ENCODE measurements around the gene FRMD4A. TPM values are rescaled to one million over a fixed set of nuclear protein-coding genes. Genes with fewer than 3 reads are reported as not detected.

Gene FRMD4A
- total RNA-seq, 2 experiments from 2014 or later: 3.1 to 3.7 TPM

DNA sequence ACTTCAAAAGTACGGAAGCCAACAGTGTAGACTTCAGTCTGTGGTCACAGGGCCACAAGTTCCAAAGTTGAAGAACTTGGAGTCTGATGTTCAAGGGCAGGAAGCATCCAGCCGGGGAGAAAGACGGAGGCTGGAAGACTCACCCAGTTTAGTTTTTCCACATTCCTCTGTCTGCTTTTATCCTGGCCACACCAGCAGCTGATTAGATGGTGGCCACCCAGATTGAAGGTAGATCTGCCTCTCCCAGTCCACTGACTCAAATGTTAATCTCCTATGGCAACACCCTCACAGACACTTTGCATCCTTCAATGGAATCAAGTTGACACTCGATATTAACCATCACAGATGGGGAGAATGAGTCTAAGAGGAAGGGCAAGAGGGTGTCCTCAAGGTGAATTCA is 19.3 kb upstream of the FRMD4A start:
- POLR2A ChIA-PET: no interaction called here
- DNase-seq (no peak), ATAC-seq (ENCODE audit: poor library complexity) (no peak)
- Histone ChIP-seq H3K27me3 (ENCODE audit: control insufficient read depth in 1 of 2, insufficient read depth in 2 of 2, low read length in 2 of 2) (no peaks in the 10 kb centered on the region), H3K36me3 (ENCODE audit: insufficient read depth, low read length) (no peaks in the 10 kb centered on the region), H3K9me3 (ENCODE audit: control insufficient read depth in 1 of 2, insufficient read depth in 1 of 2, low read length in 2 of 2) (no peaks in the 10 kb centered on the region), H3K4me1 (ENCODE audit: insufficient read depth, low read length) (no peaks in the 10 kb centered on the region), H3K27ac (ENCODE audit: low read depth in 1 of 2, low read length in 2 of 2) (no peak overlapping the region), H3K4me3 (ENCODE audit: low read length) (no peak overlapping the region)
- TF ChIP-seq CTCF (IDR thresholded peaks at IDR 0.05): no peak
- H3K4me1 Mint-ChIP-seq (ENCODE audit: low read depth): no peaks in the 10 kb centered on the region
- peaks cover 6% of the 10 kb centered on the region for H3K27me3 Mint-ChIP-seq
- no peak overlapping the region for H3K27ac Mint-ChIP-seq
- no peak overlapping the region for H3K4me3 Mint-ChIP-seq
- CTCF ChIA-PET: interaction anchor here (0.7 kb wide), 1 partner anchor 9 kb away, joined by 3 read pairs; no protein-coding TSS in a partner anchor
- intact Hi-C loops (cut with DNase I, micrococcal nuclease): no loop called here
- no peaks in the 10 kb centered on the region for H3K9me3 Mint-ChIP-seq
- no peaks in the 10 kb centered on the region for H3K36me3 Mint-ChIP-seq (ENCODE audit: low read depth)

DNA sequence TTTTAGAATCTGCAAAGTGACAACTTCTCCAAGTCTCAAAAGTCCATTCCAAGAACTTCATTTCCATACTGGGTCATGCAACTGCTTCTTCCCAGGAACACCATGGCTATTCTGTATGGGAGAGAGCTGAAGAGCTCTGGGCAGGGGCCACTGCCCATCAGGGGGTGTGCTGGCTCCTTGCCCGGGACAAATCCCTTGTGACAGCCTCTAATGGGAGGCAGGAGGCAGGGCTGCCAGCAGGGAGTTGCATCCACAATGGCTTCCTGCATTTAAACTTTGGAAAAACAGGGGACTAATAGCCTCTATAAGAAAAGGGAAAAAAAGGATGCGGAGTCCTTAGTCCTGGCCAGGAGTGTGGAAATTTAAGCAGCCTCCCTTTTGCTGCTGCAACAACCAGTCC is 18.4 kb upstream of the FRMD4A start:
- no peak for TF ChIP-seq CTCF (IDR thresholded peaks at IDR 0.05)
- Mint-ChIP-seq H3K27me3 (peaks cover 8% of the 10 kb centered on the region), H3K4me3 (no peak overlapping the region), H3K36me3 (ENCODE audit: low read depth) (no peaks in the 10 kb centered on the region), H3K4me1 (ENCODE audit: low read depth) (no peaks in the 10 kb centered on the region), H3K27ac (no peak overlapping the region), H3K9me3 (no peaks in the 10 kb centered on the region)
- ATAC-seq (ENCODE audit: poor library complexity) (no peak), DNase-seq (no peak)
- CTCF ChIA-PET: no interaction called here
- intact Hi-C loops (cut with DNase I, micrococcal nuclease): no loop called here
- POLR2A ChIA-PET: no interaction called here
- Histone ChIP-seq H3K36me3 (ENCODE audit: insufficient read depth, low read length) (no peaks in the 10 kb centered on the region), H3K27ac (ENCODE audit: low read depth in 1 of 2, low read length in 2 of 2) (no peak overlapping the region), H3K4me1 (ENCODE audit: insufficient read depth, low read length) (no peaks in the 10 kb centered on the region), H3K27me3 (ENCODE audit: control insufficient read depth in 1 of 2, insufficient read depth in 2 of 2, low read length in 2 of 2) (no peaks in the 10 kb centered on the region), H3K9me3 (ENCODE audit: control insufficient read depth in 1 of 2, insufficient read depth in 1 of 2, low read length in 2 of 2) (no peaks in the 10 kb centered on the region), H3K4me3 (ENCODE audit: low read length) (no peak overlapping the region)

- no peak for DNase-seq
- H3K27me3 Mint-ChIP-seq: peaks cover 24% of the 10 kb centered on the region
- H3K9me3 Mint-ChIP-seq: no peaks in the 10 kb centered on the region
- Histone ChIP-seq H3K4me3 (ENCODE audit: low read length) (no peak overlapping the region), H3K36me3 (ENCODE audit: insufficient read depth, low read length) (no peaks in the 10 kb centered on the region), H3K27me3 (ENCODE audit: control insufficient read depth in 1 of 2, insufficient read depth in 2 of 2, low read length in 2 of 2) (peaks cover 0 to 5% of the 10 kb centered on the region in 2 experiments), H3K27ac (ENCODE audit: low read depth in 1 of 2, low read length in 2 of 2) (no peak overlapping the region), H3K4me1 (ENCODE audit: insufficient read depth, low read length) (no peaks in the 10 kb centered on the region), H3K9me3 (ENCODE audit: control insufficient read depth in 1 of 2, insufficient read depth in 1 of 2, low read length in 2 of 2) (no peaks in the 10 kb centered on the region)
- POLR2A ChIA-PET: no interaction called here
- H3K4me3 Mint-ChIP-seq: no peak overlapping the region
- TF ChIP-seq CTCF (IDR thresholded peaks at IDR 0.05): no peak
- no peaks in the 10 kb centered on the region for H3K4me1 Mint-ChIP-seq (ENCODE audit: low read depth)
- H3K36me3 Mint-ChIP-seq (ENCODE audit: low read depth): no peaks in the 10 kb centered on the region
- no peak overlapping the region for H3K27ac Mint-ChIP-seq
- CTCF ChIA-PET: no interaction called here
- no peak for ATAC-seq (ENCODE audit: poor library complexity)
- intact Hi-C loops (cut with DNase I, micrococcal nuclease): no loop called here
Observed at GRCh38 chr10:14345262-14345661, 14.5 kb upstream of the FRMD4A start.
